Measurements from ENCODE around the gene DRICH1. TPM values are rescaled to one million over a fixed set of nuclear protein-coding genes. Genes with fewer than 3 reads are reported as not detected.
"Not testable (repeated sequence)": the region's sequence is repeated elsewhere in the genome, so short reads cannot be mapped to it uniquely, and the experiment has no call there.

DRICH1 gene
- total RNA-seq, 2 donors from 2014 or later, result 0.19 to 0.42 TPM

- DNase-seq (ENCODE audit: low spot score), result no peak
Measured at GRCh38 chr22:23606204-23607131, 25.7 kb downstream of the DRICH1 start.

GRCh38 chr22:23604939-23605712 is 27.0 kb downstream of the DRICH1 start:
- no peak for DNase-seq (ENCODE audit: low spot score)
- intact Hi-C loops (cut with DNase I), result no loop called here

More at GRCh38 chr22:23606204-23607131, 25.7 kb downstream of the DRICH1 start:
- intact Hi-C loops (cut with DNase I), result no loop called here

GRCh38 chr22:23603266-23603665 is 28.9 kb downstream of the DRICH1 start:
- intact Hi-C loops (cut with DNase I), result no loop called here
- no peak for DNase-seq (ENCODE audit: low spot score)

- DNase-seq (ENCODE audit: low spot score), result no peak
- intact Hi-C loops (cut with DNase I), result no loop called here
Measured at GRCh38 chr22:23598805-23599518, 33.2 kb downstream of the DRICH1 start.

GRCh38 chr22:23597576-23598268 is 34.4 kb downstream of the DRICH1 start:
- intact Hi-C loops (cut with DNase I); DNase-seq (ENCODE audit: low spot score): not testable (repeated sequence)

GRCh38 chr22:23595904-23596303 is 36.2 kb downstream of the DRICH1 start:
- intact Hi-C loops (cut with DNase I); DNase-seq (ENCODE audit: low spot score): not testable (repeated sequence)

GRCh38 chr22:23591846-23592245 is 40.3 kb downstream of the DRICH1 start:
- intact Hi-C loops (cut with DNase I), result no loop called here

GRCh38 chr22:23591201-23591791 is 40.8 kb downstream of the DRICH1 start:
- peak; percentile 80 for DNase-seq (ENCODE audit: low spot score)
- intact Hi-C loops (cut with DNase I), result no loop called here

More at GRCh38 chr22:23591846-23592245, 40.3 kb downstream of the DRICH1 start:
- DNase-seq (ENCODE audit: low spot score), result peak; percentile 52

GRCh38 chr22:23583836-23584235 is 48.3 kb downstream of the DRICH1 start:
- intact Hi-C loops (cut with DNase I), result no loop called here
- DNase-seq (ENCODE audit: low spot score), result no peak

- intact Hi-C loops (cut with DNase I), result no loop called here
- DNase-seq (ENCODE audit: low spot score), result no peak
Measured at GRCh38 chr22:23583153-23583552, 49.0 kb downstream of the DRICH1 start.

GRCh38 chr22:23581260-23581650 is 50.9 kb downstream of the DRICH1 start:
- intact Hi-C loops (cut with DNase I), result no loop called here
- no peak for DNase-seq (ENCODE audit: low spot score)

- intact Hi-C loops (cut with DNase I), result no loop called here
- no peak for DNase-seq (ENCODE audit: low spot score)
Measured at GRCh38 chr22:23580576-23581259, 51.4 kb downstream of the DRICH1 start.

- no peak for DNase-seq (ENCODE audit: low spot score)
- intact Hi-C loops (cut with DNase I), result no loop called here
Measured at GRCh38 chr22:23579870-23580575, 52.1 kb downstream of the DRICH1 start, which contains the start of gene IGLL1. Gene IGLL1 (minus strand): TSS chr22:23580290. CDS start chr22:23580190, 100 bp downstream.

GRCh38 chr22:23579280-23579679 is 52.8 kb downstream of the DRICH1 start:
- intact Hi-C loops (cut with DNase I), result no loop called here
- no peak for DNase-seq (ENCODE audit: low spot score)

GRCh38 chr22:23578306-23578705 is 53.8 kb downstream of the DRICH1 start:
- intact Hi-C loops (cut with DNase I), result no loop called here
- no peak for DNase-seq (ENCODE audit: low spot score)

GRCh38 chr22:23576681-23577080 is 55.4 kb downstream of the DRICH1 start:
- intact Hi-C loops (cut with DNase I), result no loop called here
- DNase-seq (ENCODE audit: low spot score), result no peak

- intact Hi-C loops (cut with DNase I), result no loop called here
- DNase-seq (ENCODE audit: low spot score), result peak; percentile 67
Measured at GRCh38 chr22:23575601-23576000, 56.5 kb downstream of the DRICH1 start.

Measured in posterior vena cava (tissue), 2 donors.